ENCODE results near the gene AFTPH. TPM values are rescaled to one million over a fixed set of nuclear protein-coding genes. Genes with fewer than 3 reads are reported as not detected.

Gene AFTPH
- total RNA-seq, 1 donor from 2014 or later, result 13.3 TPM

DNA sequence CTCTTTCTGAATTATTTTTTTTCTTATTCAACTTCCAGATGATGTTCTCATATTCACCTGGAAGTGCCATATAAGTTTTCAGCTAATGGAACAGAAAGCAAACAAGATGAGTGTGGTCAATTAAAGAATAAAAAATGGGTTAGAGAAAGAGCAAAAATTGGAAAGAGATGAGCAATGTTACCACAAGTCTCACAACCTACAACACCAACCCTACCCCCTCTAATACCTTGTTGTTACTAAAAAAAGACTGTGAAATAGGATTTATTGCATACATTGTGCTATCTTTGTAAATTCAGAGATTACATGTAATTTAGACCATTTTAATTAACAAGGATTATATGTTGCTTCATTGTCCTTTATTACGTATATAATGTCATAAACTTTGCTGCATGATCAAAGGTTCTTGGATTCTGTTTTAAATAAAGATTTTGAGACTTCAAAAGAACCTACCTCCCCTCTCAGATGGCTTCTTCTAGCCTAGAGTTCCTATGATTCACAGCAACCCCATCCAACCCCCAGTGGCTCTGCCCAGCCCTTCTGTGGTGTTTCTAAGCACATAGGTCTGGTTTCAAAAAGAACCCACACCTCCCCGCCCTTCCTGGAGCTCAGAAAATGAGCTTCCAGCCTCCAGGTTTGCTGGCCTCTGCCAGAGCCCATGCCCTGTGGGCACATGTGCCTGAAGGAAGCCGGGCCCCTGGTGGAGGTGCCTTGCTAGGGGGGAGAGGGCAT lies 45.5 kb upstream of the AFTPH start:
- TF ChIP-seq, protein P1, sequence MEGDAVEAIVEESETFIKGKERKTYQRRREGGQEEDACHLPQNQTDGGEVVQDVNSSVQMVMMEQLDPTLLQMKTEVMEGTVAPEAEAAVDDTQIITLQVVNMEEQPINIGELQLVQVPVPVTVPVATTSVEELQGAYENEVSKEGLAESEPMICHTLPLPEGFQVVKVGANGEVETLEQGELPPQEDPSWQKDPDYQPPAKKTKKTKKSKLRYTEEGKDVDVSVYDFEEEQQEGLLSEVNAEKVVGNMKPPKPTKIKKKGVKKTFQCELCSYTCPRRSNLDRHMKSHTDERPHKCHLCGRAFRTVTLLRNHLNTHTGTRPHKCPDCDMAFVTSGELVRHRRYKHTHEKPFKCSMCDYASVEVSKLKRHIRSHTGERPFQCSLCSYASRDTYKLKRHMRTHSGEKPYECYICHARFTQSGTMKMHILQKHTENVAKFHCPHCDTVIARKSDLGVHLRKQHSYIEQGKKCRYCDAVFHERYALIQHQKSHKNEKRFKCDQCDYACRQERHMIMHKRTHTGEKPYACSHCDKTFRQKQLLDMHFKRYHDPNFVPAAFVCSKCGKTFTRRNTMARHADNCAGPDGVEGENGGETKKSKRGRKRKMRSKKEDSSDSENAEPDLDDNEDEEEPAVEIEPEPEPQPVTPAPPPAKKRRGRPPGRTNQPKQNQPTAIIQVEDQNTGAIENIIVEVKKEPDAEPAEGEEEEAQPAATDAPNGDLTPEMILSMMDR (IDR thresholded peaks at IDR 0.05; ENCODE audit: partially characterized antibody, unreplicated experiment), result no peak
- H3K4me3 Mint-ChIP-seq (ENCODE audit: unreplicated experiment), result no peak overlapping the region
- H3K27me3 Mint-ChIP-seq (ENCODE audit: unreplicated experiment), result no peaks in the 10 kb centered on the region
- no peak for DNase-seq
- H3K27ac Mint-ChIP-seq (ENCODE audit: unreplicated experiment), result no peak overlapping the region
- H3K9me3 Mint-ChIP-seq (ENCODE audit: unreplicated experiment), result no peaks in the 10 kb centered on the region
- H3K36me3 Mint-ChIP-seq (ENCODE audit: unreplicated experiment), result no peaks in the 10 kb centered on the region
- H3K4me1 Mint-ChIP-seq (ENCODE audit: low read depth, unreplicated experiment), result no peaks in the 10 kb centered on the region

DNA sequence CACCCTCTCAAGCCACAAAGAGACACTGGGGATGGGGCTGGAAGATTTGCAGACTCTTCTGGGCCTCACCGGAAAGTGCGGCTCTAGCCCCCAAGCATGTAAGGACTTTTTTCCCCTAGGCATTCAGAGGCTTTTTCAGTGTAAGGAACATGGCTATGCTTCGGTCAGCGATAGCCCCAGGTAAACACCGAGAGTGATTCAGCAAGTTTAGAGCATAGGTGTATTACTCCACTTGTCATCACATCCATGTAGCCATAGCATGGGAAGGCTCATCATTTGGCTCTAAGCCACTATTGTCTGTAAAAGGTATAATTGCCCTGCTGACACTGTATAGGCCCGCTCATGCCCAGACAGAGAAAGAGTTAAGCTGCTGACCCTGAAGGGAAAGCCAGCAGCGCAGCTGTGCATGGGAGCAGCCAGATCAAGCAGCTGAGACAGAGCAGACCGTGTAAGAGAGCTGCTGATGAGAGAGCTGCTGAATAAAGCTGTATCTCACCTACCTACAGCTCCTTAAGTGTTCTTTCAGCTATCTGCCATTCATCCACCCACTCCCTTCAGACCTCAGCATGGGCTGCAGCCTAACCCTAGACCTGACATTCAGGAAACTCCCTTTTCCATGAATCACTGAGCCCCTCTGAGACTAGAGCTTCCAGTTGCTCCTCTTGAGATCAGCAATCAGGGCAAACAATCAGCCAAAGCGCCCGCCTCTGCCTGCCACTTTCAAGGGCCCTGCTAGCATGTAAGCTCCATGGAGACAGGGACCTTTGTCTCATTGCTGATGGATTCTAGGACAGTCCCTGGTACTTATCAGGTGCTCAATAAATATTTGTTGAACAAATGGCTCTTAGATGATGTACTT lies 44.6 kb upstream of the AFTPH start:
- no peaks in the 10 kb centered on the region for H3K36me3 Mint-ChIP-seq (ENCODE audit: unreplicated experiment)
- H3K27me3 Mint-ChIP-seq (ENCODE audit: unreplicated experiment), result no peaks in the 10 kb centered on the region
- no peak overlapping the region for H3K27ac Mint-ChIP-seq (ENCODE audit: unreplicated experiment)
- H3K4me1 Mint-ChIP-seq (ENCODE audit: low read depth, unreplicated experiment), result no peaks in the 10 kb centered on the region
- DNase-seq, result no peak
- no peak overlapping the region for H3K4me3 Mint-ChIP-seq (ENCODE audit: unreplicated experiment)
- no peaks in the 10 kb centered on the region for H3K9me3 Mint-ChIP-seq (ENCODE audit: unreplicated experiment)
- TF ChIP-seq, protein P1 (IDR thresholded peaks at IDR 0.05; ENCODE audit: partially characterized antibody, unreplicated experiment), result no peak

DNA sequence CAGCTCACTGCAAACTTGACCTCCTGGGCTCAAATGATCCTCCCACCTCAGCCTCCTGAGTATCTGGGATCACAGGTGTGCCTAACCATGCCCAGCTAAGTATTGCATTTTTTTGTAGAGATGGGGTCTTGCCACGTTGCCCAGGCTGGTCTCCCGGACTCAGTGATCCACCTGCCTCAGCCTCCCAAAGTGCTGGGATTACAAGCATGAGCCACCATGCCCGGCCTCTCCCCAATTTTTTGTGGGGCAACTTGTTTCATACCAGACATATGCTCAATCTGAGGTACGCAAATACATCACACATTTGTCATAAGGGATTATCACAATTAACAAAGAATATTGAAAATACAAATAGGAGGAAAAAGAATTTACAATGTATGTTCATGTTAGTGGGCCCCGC lies 42.5 kb upstream of the AFTPH start:
- Mint-ChIP-seq H3K27me3 (ENCODE audit: unreplicated experiment) (no peaks in the 10 kb centered on the region), H3K9me3 (ENCODE audit: unreplicated experiment) (no peaks in the 10 kb centered on the region), H3K36me3 (ENCODE audit: unreplicated experiment) (no peaks in the 10 kb centered on the region), H3K4me1 (ENCODE audit: low read depth, unreplicated experiment) (peaks cover 9% of the 10 kb centered on the region), H3K4me3 (ENCODE audit: unreplicated experiment) (no peak overlapping the region), H3K27ac (ENCODE audit: unreplicated experiment) (no peak overlapping the region)
- DNase-seq, result no peak
- TF ChIP-seq, protein P1 (IDR thresholded peaks at IDR 0.05; ENCODE audit: partially characterized antibody, unreplicated experiment), result no peak

DNA sequence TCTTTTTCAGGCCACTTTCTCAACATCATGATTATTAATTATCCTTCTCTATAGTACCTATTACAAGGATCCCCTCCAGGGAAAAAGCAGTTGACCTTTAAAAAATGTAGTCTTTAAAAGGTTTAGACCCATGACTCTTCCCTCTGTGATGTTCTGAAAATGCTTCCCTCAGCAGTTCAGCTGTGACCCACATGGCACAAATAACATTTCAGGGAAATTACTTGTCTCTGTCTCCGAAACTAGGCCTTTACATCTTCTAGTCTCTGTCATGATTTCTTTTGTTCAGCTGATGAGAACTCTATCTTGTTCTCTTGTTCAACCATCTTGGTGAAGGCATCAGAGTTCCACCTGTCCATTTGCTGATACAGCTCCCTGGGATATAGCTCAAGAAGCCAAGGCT lies 41.9 kb upstream of the AFTPH start:
- H3K27me3 Mint-ChIP-seq (ENCODE audit: unreplicated experiment), result no peaks in the 10 kb centered on the region
- H3K4me3 Mint-ChIP-seq (ENCODE audit: unreplicated experiment), result no peak overlapping the region
- peaks cover 15% of the 10 kb centered on the region for H3K4me1 Mint-ChIP-seq (ENCODE audit: low read depth, unreplicated experiment)
- H3K36me3 Mint-ChIP-seq (ENCODE audit: unreplicated experiment), result no peaks in the 10 kb centered on the region
- TF ChIP-seq, protein P1 (IDR thresholded peaks at IDR 0.05; ENCODE audit: partially characterized antibody, unreplicated experiment), result no peak
- H3K27ac Mint-ChIP-seq (ENCODE audit: unreplicated experiment), result no peak overlapping the region
- no peaks in the 10 kb centered on the region for H3K9me3 Mint-ChIP-seq (ENCODE audit: unreplicated experiment)
- no peak for DNase-seq

All from glutamatergic neuron (in vitro differentiated cells).